PC-9 (cell line): ENCODE results near the gene MYOZ2.

Experiments
- EZH2 ChIP-seq: fragments of 200-600 bp; sonication (generic); IDR thresholded peaks from 2 replicates; pipeline ENCODE4 v1.8.0; 2017; ENCODE audit warnings: antibody characterized with exemption, low read depth
- TF ChIP-seq, protein P1 (sequence below): fragments of 200-600 bp; sonication (generic); conservative IDR thresholded peaks from 2 replicates; pipeline ENCODE4 v1.6.1; 2017; ENCODE audit warnings: mixed run types, antibody characterized with exemption, mild to moderate bottlenecking, moderate library complexity

DNA sequence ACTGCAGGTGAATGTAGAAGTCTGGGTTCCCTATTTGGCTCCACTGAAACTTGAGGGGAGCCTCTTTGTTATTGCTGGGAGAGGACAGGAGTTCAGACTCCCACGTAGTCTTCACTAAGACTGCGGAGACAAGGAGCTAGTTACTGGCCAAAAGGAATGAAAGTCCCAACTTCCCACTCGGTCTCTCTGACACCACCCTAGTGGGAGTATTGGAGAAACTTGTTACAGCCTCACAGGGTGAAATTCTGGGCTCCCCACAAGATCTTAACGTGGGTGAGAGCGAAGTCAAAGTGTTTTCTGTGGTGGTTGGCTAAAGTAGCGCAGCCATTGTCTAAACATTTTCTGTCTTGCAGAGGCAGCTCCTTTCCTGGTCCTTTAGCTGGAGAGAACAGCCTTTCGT is 13.5 kb downstream of the MYOZ2 start:
- TF ChIP-seq EZH2, result no peak
- TF ChIP-seq, protein P1, sequence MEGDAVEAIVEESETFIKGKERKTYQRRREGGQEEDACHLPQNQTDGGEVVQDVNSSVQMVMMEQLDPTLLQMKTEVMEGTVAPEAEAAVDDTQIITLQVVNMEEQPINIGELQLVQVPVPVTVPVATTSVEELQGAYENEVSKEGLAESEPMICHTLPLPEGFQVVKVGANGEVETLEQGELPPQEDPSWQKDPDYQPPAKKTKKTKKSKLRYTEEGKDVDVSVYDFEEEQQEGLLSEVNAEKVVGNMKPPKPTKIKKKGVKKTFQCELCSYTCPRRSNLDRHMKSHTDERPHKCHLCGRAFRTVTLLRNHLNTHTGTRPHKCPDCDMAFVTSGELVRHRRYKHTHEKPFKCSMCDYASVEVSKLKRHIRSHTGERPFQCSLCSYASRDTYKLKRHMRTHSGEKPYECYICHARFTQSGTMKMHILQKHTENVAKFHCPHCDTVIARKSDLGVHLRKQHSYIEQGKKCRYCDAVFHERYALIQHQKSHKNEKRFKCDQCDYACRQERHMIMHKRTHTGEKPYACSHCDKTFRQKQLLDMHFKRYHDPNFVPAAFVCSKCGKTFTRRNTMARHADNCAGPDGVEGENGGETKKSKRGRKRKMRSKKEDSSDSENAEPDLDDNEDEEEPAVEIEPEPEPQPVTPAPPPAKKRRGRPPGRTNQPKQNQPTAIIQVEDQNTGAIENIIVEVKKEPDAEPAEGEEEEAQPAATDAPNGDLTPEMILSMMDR, result no peak
